ENCODE results near the gene SNRPA.

- TF ChIP-seq EZH2 (IDR thresholded peaks at IDR 0.05): no peak
- no peak for TF ChIP-seq CTCF (IDR thresholded peaks at IDR 0.05)
- no peak for TF ChIP-seq EZH2phosphoT487 (IDR thresholded peaks at IDR 0.05)
Measured at GRCh38 chr19:40798683-40799557, 47.9 kb downstream of the SNRPA start, which contains the start of gene EGLN2.
